Transverse colon (tissue), 4 donors: ENCODE data around the gene PTPN1. TPM values are rescaled to one million over a fixed set of nuclear protein-coding genes. Genes with fewer than 3 reads are reported as not detected.

Experiments used
- DNase-seq: peaks from one replicate; pipeline ENCODE4 v3.0.0-alpha.2; 2019
- H3K27ac ChIP-seq, 4 donors: fragments of 200-600 bp; sonication (generic); 2 replicates each; pipeline ENCODE4 v1.5.1; 2016 to 2018; ENCODE audit warnings: inconsistent platforms in 4 of 4
- H3K27me3 ChIP-seq: fragments of 200-600 bp; sonication (generic); 2 replicates; pipeline ENCODE4 v1.5.1; 2017; ENCODE audit warnings: inconsistent platforms
- H3K36me3 ChIP-seq, 4 donors: fragments of 200-600 bp; sonication (generic); 2 replicates each; pipeline ENCODE4 v1.5.1; 2017 to 2019; ENCODE audit warnings: inconsistent platforms in 4 of 4
- H3K4me1 ChIP-seq, 4 donors: fragments of 200-600 bp; sonication (generic); 2 replicates each; pipeline ENCODE4 v1.5.1; 2017 to 2020; ENCODE audit warnings: inconsistent platforms in 4 of 4
- H3K4me3 ChIP-seq, 4 donors: fragments of 200-600 bp; sonication (generic); 1 replicate in 1 of 4; 2 replicates in 3 of 4; pipeline versions ENCODE4 v1.5.1 to v1.6.1; 2017 to 2019; ENCODE audit warnings: inconsistent platforms in 4 of 4
- H3K9me3 ChIP-seq, 2 donors: fragments of 200-600 bp; sonication (generic); 2 replicates each; pipeline ENCODE4 v1.5.1; 2017 to 2019; ENCODE audit warnings: inconsistent platforms in 2 of 2
- CTCF ChIP-seq, 5 experiments: fragments of 200-600 bp in 3 of 5; fragments of 450-650 bp in 2 of 5; sonication (generic) in 3 of 5; IDR thresholded peaks; 1 replicate in 2 of 5; 2 replicates in 3 of 5; pipeline ENCODE4 v1.5.1; 2016 to 2017; ENCODE audit warnings: antibody characterized with exemption in 5 of 5, inconsistent platforms in 3 of 5, mild to moderate bottlenecking in 2 of 5, moderate library complexity in 1 of 5
- EP300 ChIP-seq: sonication (generic); formaldehyde crosslinking; IDR thresholded peaks from one replicate; pipeline ENCODE4 v1.6.1; 2017; ENCODE audit warnings: antibody characterized with exemption, low read depth
- POLR2A ChIP-seq: fragments of 450-650 bp; IDR thresholded peaks from one replicate; pipeline ENCODE4 v1.6.1; 2016; ENCODE audit warnings: antibody characterized with exemption, mild to moderate bottlenecking, moderate library complexity
- POLR2AphosphoS5 ChIP-seq, 3 donors: sonication (generic); formaldehyde crosslinking; IDR thresholded peaks; one replicate each; pipeline ENCODE4 v1.6.1; 2016; ENCODE audit warnings: antibody characterized with exemption in 3 of 3
- WGBS, 2 donors: methylation state at CpG; one replicate each; pipeline ENCODE4 v1.1.5; 2018; ENCODE audit warnings: low coverage in 1 of 2; 5-methylcytosine and 5-hydroxymethylcytosine counted together
- in situ Hi-C, 4 donors: fragments of 200-750 bp; cut with MboI; loops; one replicate each; pipeline versions ENCODE4 v1.15.0 to v1.15.1; 2017; ENCODE audit warnings: low sequenced_read_pairs in 3 of 4, low pct_ligation_motif_present in 1 of 4, low pct_unique_long_range_greater_than_20kb in 1 of 4
- intact Hi-C: fragments of 100-400 bp; cut with DNase I; formaldehyde crosslinking; loops from one replicate; pipeline ENCODE4 v1.15.1; 2023; ENCODE audit warnings: low total_unique reads
- total RNA-seq, 4 donors: library from RNA; depleted of rRNA; stranded (reverse); fragments of >200 nt; gene quantifications; one replicate each; pipeline ENCODE4 v1.1.0, GENCODE V29; 2016

Gene PTPN1
- total RNA-seq, 4 donors from 2014 or later: 19.3 to 34.8 (median 28.8) TPM

- WGBS, 2 donors: 48% methylated on average over 15 of the region's 15 CpGs; no CpG with 5 or more reads in 1 of the 2 donors
- Histone ChIP-seq H3K27ac (no peak overlapping the region), H3K4me3 (no peak overlapping the region), H3K9me3 (no peaks in the 10 kb centered on the region), H3K36me3 (no peaks in the 10 kb centered on the region), H3K27me3 (no peaks in the 10 kb centered on the region), H3K4me1 (no peaks in the 10 kb centered on the region)
- in situ Hi-C loops: no loop called here
- DNase-seq: peak; percentile 26
- intact Hi-C loops: loop anchor here (5.0 to 10.0 kb wide), 2 partner anchors 79 to 121 kb away; no protein-coding TSS in a partner anchor
- no peak for TF ChIP-seq POLR2A
- TF ChIP-seq EP300: no peak
- TF ChIP-seq CTCF (IDR thresholded peaks at IDR 0.05): peak; percentile 39 to 53 (median 42)
- TF ChIP-seq POLR2AphosphoS5 (IDR thresholded peaks at IDR 0.05): no peak
Observed at GRCh38 chr20:50625986-50626677, 115.9 kb downstream of the PTPN1 start.

- 84% methylated on average over 9 of the region's 9 CpGs; no CpG with 5 or more reads in 1 of the 2 donors for WGBS, 2 donors
- TF ChIP-seq POLR2AphosphoS5 (IDR thresholded peaks at IDR 0.05): no peak
- no peak for TF ChIP-seq CTCF (IDR thresholded peaks at IDR 0.05)
- TF ChIP-seq EP300: no peak
- no peak for TF ChIP-seq POLR2A
- in situ Hi-C loops: no loop called here
- Histone ChIP-seq H3K4me1 (no peaks in the 10 kb centered on the region), H3K27ac (no peak overlapping the region), H3K9me3 (no peaks in the 10 kb centered on the region), H3K4me3 (no peak overlapping the region), H3K36me3 (no peaks in the 10 kb centered on the region), H3K27me3 (no peaks in the 10 kb centered on the region)
- intact Hi-C loops: loop anchor here (5.0 to 10.0 kb wide), 2 partner anchors 77 to 120 kb away; no protein-coding TSS in a partner anchor
- DNase-seq: no peak
Observed at GRCh38 chr20:50627747-50628146, 117.6 kb downstream of the PTPN1 start.

- TF ChIP-seq POLR2AphosphoS5 (IDR thresholded peaks at IDR 0.05) (no peak), EP300 (no peak), CTCF (IDR thresholded peaks at IDR 0.05) (no peak), POLR2A (no peak)
- Histone ChIP-seq H3K27ac (no peak overlapping the region), H3K27me3 (no peaks in the 10 kb centered on the region), H3K4me3 (no peak overlapping the region), H3K9me3 (no peaks in the 10 kb centered on the region), H3K4me1 (no peaks in the 10 kb centered on the region), H3K36me3 (no peaks in the 10 kb centered on the region)
- 74 to 80% methylated on average over 1 to 11 of the region's 11 CpGs for WGBS, 2 donors
- DNase-seq: no peak
- intact Hi-C loops: loop anchor here (5.0 to 10.0 kb wide), 2 partner anchors 76 to 119 kb away; no protein-coding TSS in a partner anchor
- in situ Hi-C loops: no loop called here
Observed at GRCh38 chr20:50628332-50628731, 118.1 kb downstream of the PTPN1 start.

GRCh38 chr20:50628853-50629669 lies 118.9 kb downstream of the PTPN1 start:
- no peak overlapping the region for H3K27ac ChIP-seq
- intact Hi-C loops: loop anchor here (5.0 to 10.0 kb wide), 2 partner anchors 76 to 118 kb away; no protein-coding TSS in a partner anchor

More at GRCh38 chr20:50628853-50629669, 118.9 kb downstream of the PTPN1 start:
- TF ChIP-seq POLR2AphosphoS5 (IDR thresholded peaks at IDR 0.05) (no peak), CTCF (IDR thresholded peaks at IDR 0.05) (no peak), POLR2A (no peak), EP300 (no peak)
- Histone ChIP-seq H3K27me3 (no peaks in the 10 kb centered on the region), H3K9me3 (no peaks in the 10 kb centered on the region), H3K36me3 (no peaks in the 10 kb centered on the region), H3K4me1 (no peaks in the 10 kb centered on the region), H3K4me3 (no peak overlapping the region)
- WGBS, 2 donors: 76 to 78% methylated on average over 4 to 15 of the region's 16 CpGs
- in situ Hi-C loops: no loop called here
- no peak for DNase-seq
